GM12878 (cell line): ENCODE data around the gene ARHGEF25. TPM values are rescaled to one million over a fixed set of nuclear protein-coding genes. Genes with fewer than 3 reads are reported as not detected.
A peak's percentile ranks its signal among the peaks of the same experiment; 100 is the strongest.

ENCODE experiments used
- ATAC-seq: fragments of 200-7000 bp; cut with Tn5 transposase; 3 replicates; pipeline ENCODE4 v1.9.1; 2020; ENCODE audit warnings: mild to moderate bottlenecking, moderate library complexity
- BruUV-seq: library from RNA; stranded (reverse); fragments of 400-500 nt; replicated peaks from 2 replicates; lab custom pipeline; 2021; lab: Mats Ljungman, UMichigan
- CTCF ChIA-PET: fragments of 300-600 bp; sonication (Branson Sonifier 250); formaldehyde crosslinking; extraction: SDS; loops from one replicate; lab custom pipeline; 2021; ENCODE audit warnings: inconsistent platforms; lab: Yijun Ruan, JAX
- POLR2A ChIA-PET: fragments of 350-600 bp; formaldehyde crosslinking; extraction: SDS; loops from one replicate; lab custom pipeline; 2021; ENCODE audit warnings: inconsistent platforms; lab: Charles Lee
- RAD21 ChIA-PET: fragments of 300-600 bp; sonication (Branson Sonifier 250); formaldehyde crosslinking; loops from one replicate; lab custom pipeline; 2023; ENCODE audit warnings: antibody characterized with exemption; ENCODE audit not compliant: unreplicated experiment; lab: Charles Lee
- SMC1A ChIA-PET: fragments of 300-600 bp; sonication (Branson Sonifier 250); formaldehyde crosslinking; loops from one replicate; lab custom pipeline; 2023; ENCODE audit not compliant: unreplicated experiment, uncharacterized antibody; lab: Charles Lee
- DNase-seq: peaks from one replicate; pipeline ENCODE4 v3.0.0-alpha.2; 2011; ENCODE audit warnings: low read depth, low spot score
- FAIRE-seq: peaks from 3 replicates; lab custom pipeline; 2011; peaks lifted over from hg19 to GRCh38; lab: Jason Lieb, UNC
- H2AFZ ChIP-seq: 2 replicates; pipeline ENCODE4 v1.6.0; 2011; ENCODE audit warnings: low read depth, low read length, control low read depth; ENCODE audit not compliant: control insufficient read depth
- H3K27ac ChIP-seq: 2 replicates; pipeline ENCODE4 v1.5.1; 2011; ENCODE audit warnings: control low read depth; ENCODE audit not compliant: control insufficient read depth, insufficient read depth
- H3K27me3 ChIP-seq, 2 experiments: replicated peaks in 1 of 2; 2 replicates each; pipeline versions ENCODE4 v1.6.0 to v1.6.1; 2011; ENCODE audit warnings: low read length in 1 of 2; ENCODE audit not compliant: control insufficient read depth in 2 of 2, insufficient read depth in 2 of 2
- H3K36me3 ChIP-seq, 2 experiments: 2 replicates each; pipeline ENCODE4 v1.5.1; 2011; ENCODE audit warnings: low read length in 1 of 2; ENCODE audit not compliant: control insufficient read depth in 2 of 2, insufficient read depth in 2 of 2
- H3K4me1 ChIP-seq: 2 replicates; pipeline ENCODE4 v1.6.1; 2011; ENCODE audit warnings: mild to moderate bottlenecking, low read length, moderate library complexity, mixed read lengths; ENCODE audit not compliant: control insufficient read depth, insufficient read depth
- H3K4me2 ChIP-seq: 2 replicates; pipeline ENCODE4 v1.6.0; 2011; ENCODE audit warnings: control low read depth; ENCODE audit not compliant: control insufficient read depth, insufficient read depth
- H3K4me3 ChIP-seq: fragments of 200-600 bp; sonication (generic); 2 replicates; pipeline ENCODE4 v1.5.1; 2016
- H3K79me2 ChIP-seq: 2 replicates; pipeline ENCODE4 v1.6.0; 2011; ENCODE audit warnings: low read length; ENCODE audit not compliant: control insufficient read depth, insufficient read depth
- H3K9ac ChIP-seq: 2 replicates; pipeline ENCODE4 v1.8.0; 2011; ENCODE audit warnings: low read length, control low read depth, mixed read lengths; ENCODE audit not compliant: control insufficient read depth, insufficient read depth
- H3K9me3 ChIP-seq: replicated peaks from 3 replicates; pipeline ENCODE4 v1.5.1; 2011; ENCODE audit warnings: mild to moderate bottlenecking, low read length; ENCODE audit not compliant: control insufficient read depth, insufficient read depth
- H4K20me1 ChIP-seq: 2 replicates; pipeline ENCODE4 v1.6.0; 2011; ENCODE audit not compliant: control insufficient read depth, insufficient read depth
- ASH2L ChIP-seq: fragments of 300-600, 200-600 bp; sonication (generic); IDR thresholded peaks from 2 replicates; pipeline ENCODE4 v1.6.1; 2017; ENCODE audit warnings: low read depth, mild to moderate bottlenecking, borderline replicate concordance
- DPF2 ChIP-seq: fragments of 450-650 bp; IDR thresholded peaks from 2 replicates; pipeline ENCODE4 v1.6.1; 2017; ENCODE audit warnings: mild to moderate bottlenecking
- MYC ChIP-seq: IDR thresholded peaks from 2 replicates; pipeline ENCODE4 v1.6.1; 2011; ENCODE audit warnings: mild to moderate bottlenecking, low read length, moderate library complexity, inconsistent platforms; ENCODE audit not compliant: insufficient read depth, insufficient replicate concordance, insufficient read length, severe bottlenecking
- RB1 ChIP-seq: fragments of 450-650 bp; formaldehyde crosslinking; IDR thresholded peaks from 2 replicates; pipeline ENCODE4 v1.6.1; 2017; ENCODE audit warnings: mild to moderate bottlenecking, borderline replicate concordance
- RFX5 ChIP-seq: IDR thresholded peaks from 2 replicates; pipeline ENCODE4 v1.6.1; 2011; ENCODE audit warnings: low read depth, low read length, improper control_type of control experiment
- TCF12 ChIP-seq: IDR thresholded peaks from 2 replicates; pipeline ENCODE4 v1.6.1; 2011; ENCODE audit warnings: low read depth, mild to moderate bottlenecking, low read length
- TCF7 ChIP-seq: IDR thresholded peaks from 2 replicates; pipeline ENCODE4 v1.6.1; 2014; ENCODE audit warnings: antibody characterized with exemption, borderline replicate concordance
- YY1 ChIP-seq: IDR thresholded peaks from 2 replicates; pipeline ENCODE4 v1.6.1; 2011; ENCODE audit warnings: low read depth, mild to moderate bottlenecking, low read length
- ZBED1 ChIP-seq: IDR thresholded peaks from 2 replicates; pipeline ENCODE4 v1.6.1; 2016; ENCODE audit warnings: borderline replicate concordance
- ZNF274 ChIP-seq: IDR thresholded peaks from one replicate; pipeline ENCODE4 v1.8.0; 2011; ENCODE audit not compliant: insufficient read length, insufficient read depth
- WGBS: methylation state at CpG from one replicate; pipeline ENCODE4 v1.1.6; 2016; ENCODE audit warnings: low lambda C conversion rate; ENCODE audit not compliant: insufficient replicate concordance, insufficient coverage; ENCODE audit errors: missing lambda C conversion rate; 5-methylcytosine and 5-hydroxymethylcytosine counted together
- in situ Hi-C: fragments of 300-500 bp; cut with MboI; formaldehyde crosslinking; loops from 9 replicates; pipeline ENCODE4 v1.14.3; 2018; ENCODE audit warnings: mixed read lengths
- intact Hi-C: fragments of 100-400 bp; cut with micrococcal nuclease; formaldehyde crosslinking; loops from one replicate; pipeline ENCODE4 v1.14.2; 2022; ENCODE audit not compliant: unreplicated experiment
- polyA plus RNA-seq, 11 experiments: library from polyadenylated mRNA; depleted of rRNA in 4 of 11; unstranded in 6 of 11; stranded (reverse) in 5 of 11; fragments of >200 nt; fragmentation: Nextera tagmentation in 4 of 11; fragmentation: Illumina TruSeq in 1 of 11; extraction: Ambion mirVana in 4 of 11; extraction: Trizol in 1 of 11; gene quantifications; 1 replicate in 1 of 11; 2 replicates in 10 of 11; pipeline versions ENCODE4 v1.2.1 to v1.2.3, GENCODE V29; 2011 to 2016; ENCODE audit warnings: inconsistent platforms in 2 of 11, missing spikeins in 2 of 11, low read depth in 1 of 11
- total RNA-seq, 4 experiments: library from RNA; depleted of rRNA in 3 of 4; stranded (reverse); fragments of >200 nt in 3 of 4; fragmentation: Illumina TruSeq in 1 of 4; extraction: Trizol in 1 of 4; gene quantifications; 2 replicates each; pipeline versions ENCODE4 v1.2.1 to v1.2.3, GENCODE V29; 2013 to 2021
- TF ChIP-seq, protein P1 (sequence below): IDR thresholded peaks from 2 replicates; pipeline ENCODE4 v1.6.1; 2011; ENCODE audit warnings: borderline replicate concordance, low read depth, mild to moderate bottlenecking, moderate library complexity, mixed read lengths, low read length; ENCODE audit not compliant: insufficient read depth; ENCODE audit errors: extremely low read length

The ARHGEF25 gene
- total and polyA plus RNA-seq, 10 of the 15 experiments (the other 5 are each of a cell fraction or from before 2014, with no cell fraction given), result 0.08 to 4.5 (median 1.2) TPM; not detected in 3

- no TSS peak for BruUV-seq
- in situ Hi-C loops, result no loop called here
- H3K36me3 ChIP-seq, result peaks cover 0 to 3% of the 10 kb centered on the region in 2 experiments; a peak in 2 of 4 replicates
- CTCF ChIA-PET, result interaction anchor here (0.6 to 2.0 kb wide), 5 partner anchors 8 to 366 kb away, joined by 3 to 8 read pairs (median 4); partner anchors contain the start of gene TSPAN31
- peaks cover 4% of the 10 kb centered on the region; the same call in 1 of the 2 replicates for H3K4me1 ChIP-seq
- H3K27ac ChIP-seq, result no peak overlapping the region
- 72% methylated on average over 4 of the region's 4 CpGs for WGBS
- SMC1A ChIA-PET, result interaction anchor here (0.7 to 1.2 kb wide), 5 partner anchors 8 to 247 kb away, joined by 3 to 5 read pairs (median 3); no protein-coding TSS in a partner anchor
- POLR2A ChIA-PET, result interaction anchor here (1.1 to 2.5 kb wide), 3 partner anchors 9 to 15 kb away, joined by 3 to 13 read pairs (median 4); partner anchors contain the start of gene PIP4K2C
- RAD21 ChIA-PET, result interaction anchor here (0.9 to 1.6 kb wide), 3 partner anchors 8 to 27 kb away, joined by 3 read pairs; partner anchors contain the start of gene B4GALNT1
- no peak for TF ChIP-seq DPF2
- TF ChIP-seq TCF12, result no peak
- TF ChIP-seq, protein P1, sequence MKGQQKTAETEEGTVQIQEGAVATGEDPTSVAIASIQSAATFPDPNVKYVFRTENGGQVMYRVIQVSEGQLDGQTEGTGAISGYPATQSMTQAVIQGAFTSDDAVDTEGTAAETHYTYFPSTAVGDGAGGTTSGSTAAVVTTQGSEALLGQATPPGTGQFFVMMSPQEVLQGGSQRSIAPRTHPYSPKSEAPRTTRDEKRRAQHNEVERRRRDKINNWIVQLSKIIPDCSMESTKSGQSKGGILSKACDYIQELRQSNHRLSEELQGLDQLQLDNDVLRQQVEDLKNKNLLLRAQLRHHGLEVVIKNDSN, result no peak
- TF ChIP-seq MYC, result no peak
- TF ChIP-seq ZNF274, result no peak
- no peak for TF ChIP-seq RFX5
- TF ChIP-seq ZBED1, result no peak
- no peak for TF ChIP-seq TCF7
- no peak for TF ChIP-seq ASH2L
- TF ChIP-seq YY1, result no peak
- TF ChIP-seq RB1, result no peak
- no peaks in the 10 kb centered on the region for H4K20me1 ChIP-seq
- no peak overlapping the region for H3K9ac ChIP-seq
- H3K9me3 ChIP-seq, result no peaks in the 10 kb centered on the region
- DNase-seq, result no peak
- H3K27me3 ChIP-seq, result no peaks in the 10 kb centered on the region
- H2AFZ ChIP-seq, result no peak overlapping the region
- intact Hi-C loops, result no loop called here
- H3K79me2 ChIP-seq, result no peaks in the 10 kb centered on the region
- ATAC-seq, result no peak
- no peak for FAIRE-seq
- H3K4me2 ChIP-seq, result peak overlapping the region; percentile 86; the same call in 1 of the 2 replicates
- H3K4me3 ChIP-seq, result no peak overlapping the region
These were observed 5.4 kb upstream of the ARHGEF25 start for GRCh38 chr12:57605811-57606311.
